ENCODE data around the gene DHFR2.
A peak's percentile ranks its signal among the peaks of the same experiment; 100 is the strongest.
"Not testable (repeated sequence)": the region's sequence is repeated elsewhere in the genome, so short reads cannot be mapped to it uniquely, and the experiment has no call there.

DHFR2 gene

GRCh38 chr3:94080552-94080951 is 17.8 kb upstream of the DHFR2 start:
- not testable (repeated sequence) for ATAC-seq (ENCODE audit: low read depth); H3K4me3 Mint-ChIP-seq; H3K27me3 Mint-ChIP-seq; DNase-seq (ENCODE audit: low spot score in 2 of 2); H3K9me3 Mint-ChIP-seq; H3K27ac Mint-ChIP-seq
- Mint-ChIP-seq H3K4me1 (peaks cover 22% of the 10 kb centered on the region), H3K36me3 (peaks cover 29% of the 10 kb centered on the region)

DNA sequence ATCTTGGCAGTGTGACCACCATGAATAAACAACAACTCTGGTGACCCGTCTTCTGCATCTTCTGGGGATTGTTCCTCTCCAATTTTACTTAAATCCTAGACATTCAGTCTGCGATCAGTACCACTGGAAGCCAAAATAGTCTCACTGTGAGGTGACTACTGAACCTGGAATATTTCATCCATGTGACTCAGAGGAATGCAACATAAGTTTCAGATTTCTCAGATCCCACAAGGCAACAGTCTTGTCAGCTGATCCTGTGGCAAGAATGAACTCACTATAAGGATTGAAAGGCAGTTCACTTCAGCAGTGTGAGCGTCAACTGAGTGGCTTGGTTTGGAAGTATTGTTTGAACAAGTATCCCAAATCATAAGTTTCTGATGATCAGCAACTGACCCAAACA is 13.3 kb upstream of the DHFR2 start:
- H3K27me3 Mint-ChIP-seq: no peaks in the 10 kb centered on the region
- peaks cover 44% of the 10 kb centered on the region for H3K36me3 Mint-ChIP-seq

DNA sequence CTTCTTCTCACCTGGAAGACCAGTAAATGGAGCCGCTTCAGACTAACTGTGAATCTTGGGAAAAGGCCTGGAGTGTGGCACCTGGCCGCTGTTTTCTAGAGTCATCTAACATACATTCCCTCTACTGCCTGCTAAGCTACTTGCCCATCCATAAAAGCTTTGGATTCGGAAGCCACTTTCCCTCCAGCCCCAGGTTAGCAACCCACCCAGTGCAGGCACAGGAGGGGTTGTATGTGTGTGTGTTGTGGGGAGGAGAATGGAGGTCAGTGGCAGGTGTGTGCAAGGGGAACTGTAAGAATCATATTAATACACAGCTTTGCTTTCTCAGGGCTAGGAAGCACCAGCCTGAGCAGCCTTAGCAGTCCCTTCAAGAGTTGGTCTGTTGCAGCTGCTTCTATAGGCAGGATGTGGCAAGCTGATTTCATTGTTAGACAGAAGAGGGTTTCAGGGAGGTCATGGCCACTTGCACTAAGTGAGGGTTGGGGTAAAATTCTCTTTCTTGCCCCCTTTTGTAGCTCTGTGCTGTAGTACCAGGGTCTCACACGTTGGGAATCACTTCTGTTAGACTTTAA is 9.1 kb upstream of the DHFR2 start:
- Mint-ChIP-seq H3K9me3 (peaks cover 1% of the 10 kb centered on the region), H3K4me3 (no peak overlapping the region), H3K36me3 (peaks cover 44% of the 10 kb centered on the region), H3K27ac (peak overlapping the region; percentile 16), H3K4me1 (peaks cover 31% of the 10 kb centered on the region), H3K27me3 (no peaks in the 10 kb centered on the region)
- ATAC-seq (ENCODE audit: low read depth) (no peak), DNase-seq (ENCODE audit: low spot score in 2 of 2) (no peak)

More for the DNA sequence above, 13.3 kb upstream of the DHFR2 start:
- no peak overlapping the region for H3K4me3 Mint-ChIP-seq
- no peaks in the 10 kb centered on the region for H3K9me3 Mint-ChIP-seq
- no peak for DNase-seq (ENCODE audit: low spot score in 2 of 2)
- H3K27ac Mint-ChIP-seq: peak overlapping the region; percentile 48
- peaks cover 33% of the 10 kb centered on the region for H3K4me1 Mint-ChIP-seq
- no peak for ATAC-seq (ENCODE audit: low read depth)

- Mint-ChIP-seq H3K27ac (no peak overlapping the region), H3K36me3 (peaks cover 39% of the 10 kb centered on the region), H3K9me3 (peaks cover 1% of the 10 kb centered on the region), H3K4me1 (peaks cover 38% of the 10 kb centered on the region), H3K4me3 (no peak overlapping the region), H3K27me3 (no peaks in the 10 kb centered on the region)
- ATAC-seq (ENCODE audit: low read depth): no peak
- DNase-seq (ENCODE audit: low spot score in 2 of 2): no peak
Measured at GRCh38 chr3:94070341-94070911, 7.7 kb upstream of the DHFR2 start.

GRCh38 chr3:94069194-94069813 is 6.6 kb upstream of the DHFR2 start:
- Mint-ChIP-seq H3K27ac (no peak overlapping the region), H3K4me3 (no peak overlapping the region), H3K36me3 (peaks cover 34% of the 10 kb centered on the region), H3K9me3 (peaks cover 1% of the 10 kb centered on the region), H3K27me3 (no peaks in the 10 kb centered on the region), H3K4me1 (peaks cover 36% of the 10 kb centered on the region)
- ATAC-seq (ENCODE audit: low read depth) (no peak), DNase-seq (ENCODE audit: low spot score in 2 of 2) (no peak)

DNA sequence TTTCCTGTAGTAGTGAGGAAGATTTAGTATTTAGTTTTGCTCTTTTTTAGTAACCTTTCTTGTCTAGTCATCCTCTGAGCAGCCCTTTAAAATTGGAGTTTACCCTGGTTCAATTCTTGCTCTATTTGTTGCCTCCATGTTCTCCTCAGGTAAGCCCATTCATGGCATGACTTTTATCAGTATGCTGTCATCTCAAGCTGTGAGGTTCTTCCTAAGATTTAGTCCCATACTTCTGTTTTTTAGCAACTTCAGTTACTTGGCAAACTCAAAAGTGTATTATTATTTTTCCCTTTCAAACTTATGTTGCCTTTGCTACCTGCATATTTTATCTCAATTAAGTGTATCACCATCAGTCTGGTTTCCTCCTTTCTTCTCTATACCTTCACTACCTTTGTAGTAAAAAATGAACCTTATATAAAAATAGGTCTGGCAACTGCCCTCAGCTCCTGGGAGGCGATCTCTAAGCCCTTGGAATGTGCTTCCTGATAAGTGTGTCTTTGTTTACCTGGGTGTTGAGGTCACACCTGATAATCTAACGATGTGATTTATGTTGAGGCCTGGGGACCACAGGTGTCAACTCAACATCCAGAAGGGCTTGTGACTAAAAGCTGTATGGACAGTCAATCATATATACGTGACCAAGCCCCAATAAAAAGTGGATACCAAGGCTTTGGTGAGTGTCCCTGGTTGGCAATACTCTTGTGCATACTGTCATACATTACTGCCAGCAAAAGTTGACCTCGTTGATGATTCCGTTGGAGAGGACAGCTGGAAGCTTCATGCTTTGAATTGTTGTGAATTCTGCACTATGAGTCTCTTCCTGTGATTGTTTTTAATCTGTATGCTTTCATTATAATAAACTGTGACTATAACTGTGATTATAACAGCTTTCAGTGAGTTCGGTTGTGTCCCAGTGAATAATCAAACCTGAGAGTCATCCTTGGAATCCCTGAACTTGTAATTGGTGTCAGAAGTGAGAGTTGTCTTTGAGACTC is 4.1 kb upstream of the DHFR2 start:
- Mint-ChIP-seq H3K9me3 (peaks cover 1% of the 10 kb centered on the region), H3K36me3 (peaks cover 23% of the 10 kb centered on the region), H3K4me3 (no peak overlapping the region), H3K27me3 (no peaks in the 10 kb centered on the region), H3K4me1 (peaks cover 38% of the 10 kb centered on the region), H3K27ac (no peak overlapping the region)
- ATAC-seq (ENCODE audit: low read depth): no peak
- no peak for DNase-seq (ENCODE audit: low spot score in 2 of 2)

GRCh38 chr3:94065819-94066480 is 3.2 kb upstream of the DHFR2 start:
- Mint-ChIP-seq H3K4me3 (no peak overlapping the region), H3K27ac (no peak overlapping the region), H3K9me3 (peaks cover 1% of the 10 kb centered on the region), H3K4me1 (peaks cover 38% of the 10 kb centered on the region), H3K36me3 (peaks cover 21% of the 10 kb centered on the region), H3K27me3 (no peaks in the 10 kb centered on the region)
- ATAC-seq (ENCODE audit: low read depth): no peak
- no peak for DNase-seq (ENCODE audit: low spot score in 2 of 2)

GRCh38 chr3:94065122-94065521 is 2.4 kb upstream of the DHFR2 start:
- DNase-seq (ENCODE audit: low spot score in 2 of 2): no peak
- peaks cover 23% of the 10 kb centered on the region for H3K36me3 Mint-ChIP-seq
- ATAC-seq (ENCODE audit: low read depth): no peak
- H3K27me3 Mint-ChIP-seq: no peaks in the 10 kb centered on the region
- H3K27ac Mint-ChIP-seq: no peak overlapping the region
- H3K4me3 Mint-ChIP-seq: no peak overlapping the region
- peaks cover 1% of the 10 kb centered on the region for H3K9me3 Mint-ChIP-seq
- peaks cover 35% of the 10 kb centered on the region for H3K4me1 Mint-ChIP-seq

GRCh38 chr3:94064243-94064860 is 1.6 kb upstream of the DHFR2 start:
- Mint-ChIP-seq H3K9me3 (peaks cover 1% of the 10 kb centered on the region), H3K27ac (peak overlapping the region; percentile 100), H3K4me3 (peak overlapping the region; percentile 98), H3K27me3 (no peaks in the 10 kb centered on the region), H3K4me1 (peaks cover 35% of the 10 kb centered on the region), H3K36me3 (peaks cover 23% of the 10 kb centered on the region)
- ATAC-seq (ENCODE audit: low read depth): no peak
- no peak for DNase-seq (ENCODE audit: low spot score in 2 of 2)

- H3K27ac Mint-ChIP-seq: peak overlapping the region; percentile 100
- H3K9me3 Mint-ChIP-seq: peaks cover 1% of the 10 kb centered on the region
- H3K27me3 Mint-ChIP-seq: no peaks in the 10 kb centered on the region
- peak overlapping the region; percentile 98 for H3K4me3 Mint-ChIP-seq
- no peak for DNase-seq (ENCODE audit: low spot score in 2 of 2)
- no peak for ATAC-seq (ENCODE audit: low read depth)
- H3K36me3 Mint-ChIP-seq: peaks cover 23% of the 10 kb centered on the region
- peaks cover 33% of the 10 kb centered on the region for H3K4me1 Mint-ChIP-seq
Measured at GRCh38 chr3:94063496-94064119, 892 bp upstream of the DHFR2 start.

DNA sequence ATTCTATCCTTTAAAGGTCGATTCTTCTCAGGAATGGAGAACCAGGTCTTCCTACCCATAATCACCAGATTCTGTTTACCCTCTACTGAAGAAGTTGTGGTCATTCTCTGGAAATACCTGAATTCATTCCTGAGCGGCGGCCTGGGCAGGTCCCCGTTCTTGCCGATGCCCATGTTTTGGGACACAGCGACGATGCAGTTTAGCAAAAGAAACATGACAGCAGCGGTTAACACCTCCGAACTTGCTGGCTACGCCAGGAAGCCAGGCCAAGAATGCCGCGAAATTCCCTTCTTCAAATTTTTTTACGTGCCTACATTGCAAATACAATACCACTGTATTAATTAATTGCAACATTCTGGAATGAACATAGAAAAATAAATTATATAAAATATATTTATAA is 1.4 kb downstream of the DHFR2 start:
- H3K27ac Mint-ChIP-seq: peak overlapping the region; percentile 51
- no peak for ATAC-seq (ENCODE audit: low read depth)
- peaks cover 19% of the 10 kb centered on the region for H3K4me1 Mint-ChIP-seq
- no peak overlapping the region for H3K4me3 Mint-ChIP-seq
- H3K36me3 Mint-ChIP-seq: peaks cover 7% of the 10 kb centered on the region
- no peaks in the 10 kb centered on the region for H3K9me3 Mint-ChIP-seq
- DNase-seq (ENCODE audit: low spot score in 2 of 2): no peak
- H3K27me3 Mint-ChIP-seq: no peaks in the 10 kb centered on the region

GRCh38 chr3:94050546-94050945 is 12.2 kb downstream of the DHFR2 start:
- Mint-ChIP-seq H3K4me3 (no peak overlapping the region), H3K27me3 (no peaks in the 10 kb centered on the region), H3K9me3 (no peaks in the 10 kb centered on the region), H3K4me1 (no peaks in the 10 kb centered on the region), H3K27ac (no peak overlapping the region), H3K36me3 (peaks cover 5% of the 10 kb centered on the region)
- ATAC-seq (ENCODE audit: low read depth) (no peak), DNase-seq (ENCODE audit: low spot score in 2 of 2) (no peak)

- no peak for ATAC-seq (ENCODE audit: low read depth)
- Mint-ChIP-seq H3K36me3 (peaks cover 5% of the 10 kb centered on the region), H3K27me3 (no peaks in the 10 kb centered on the region), H3K4me3 (no peak overlapping the region), H3K4me1 (no peaks in the 10 kb centered on the region), H3K9me3 (no peaks in the 10 kb centered on the region), H3K27ac (no peak overlapping the region)
- no peak for DNase-seq (ENCODE audit: low spot score in 2 of 2)
Measured at GRCh38 chr3:94049267-94049666, 13.4 kb downstream of the DHFR2 start.

Measured in memory B cell (primary cell).